ENCODE results near the gene BDH1.
"Not testable (repeated sequence)": the region's sequence is repeated elsewhere in the genome, so short reads cannot be mapped to it uniquely, and the experiment has no call there.

Gene BDH1

GRCh38 chr3:197491478-197491877, 64.3 kb downstream of the BDH1 start:
- in situ Hi-C loops (cut with MboI; ENCODE audit: low sequenced_read_pairs), result no loop called here

- in situ Hi-C loops (cut with MboI; ENCODE audit: low sequenced_read_pairs), result no loop called here
Observed at GRCh38 chr3:197490098-197491058, 65.4 kb downstream of the BDH1 start.

- in situ Hi-C loops (cut with MboI; ENCODE audit: low sequenced_read_pairs), result no loop called here
Observed at GRCh38 chr3:197487911-197488391, 67.8 kb downstream of the BDH1 start.

GRCh38 chr3:197486861-197487260, 68.9 kb downstream of the BDH1 start:
- in situ Hi-C loops (cut with MboI; ENCODE audit: low sequenced_read_pairs), result no loop called here

GRCh38 chr3:197485143-197485542, 70.6 kb downstream of the BDH1 start:
- in situ Hi-C loops (cut with MboI; ENCODE audit: low sequenced_read_pairs), result no loop called here

- in situ Hi-C loops (cut with MboI; ENCODE audit: low sequenced_read_pairs), result no loop called here
Observed at GRCh38 chr3:197484204-197484901, 71.4 kb downstream of the BDH1 start.

GRCh38 chr3:197482001-197482400, 73.8 kb downstream of the BDH1 start:
- in situ Hi-C loops (cut with MboI; ENCODE audit: low sequenced_read_pairs), result no loop called here

GRCh38 chr3:197480320-197480719, 75.4 kb downstream of the BDH1 start:
- in situ Hi-C loops (cut with MboI; ENCODE audit: low sequenced_read_pairs), result no loop called here

GRCh38 chr3:197478746-197479668, 76.8 kb downstream of the BDH1 start:
- in situ Hi-C loops (cut with MboI; ENCODE audit: low sequenced_read_pairs), result no loop called here

- in situ Hi-C loops (cut with MboI; ENCODE audit: low sequenced_read_pairs), result not testable (repeated sequence)
Observed at GRCh38 chr3:197477816-197478215, 78.0 kb downstream of the BDH1 start.

GRCh38 chr3:197475997-197476525, 79.7 kb downstream of the BDH1 start:
- in situ Hi-C loops (cut with MboI; ENCODE audit: low sequenced_read_pairs), result no loop called here

- in situ Hi-C loops (cut with MboI; ENCODE audit: low sequenced_read_pairs), result no loop called here
Observed at GRCh38 chr3:197475514-197475913, 80.3 kb downstream of the BDH1 start.

GRCh38 chr3:197472151-197472550, 83.6 kb downstream of the BDH1 start:
- in situ Hi-C loops (cut with MboI; ENCODE audit: low sequenced_read_pairs), result no loop called here

- in situ Hi-C loops (cut with MboI; ENCODE audit: low sequenced_read_pairs), result no loop called here
Observed at GRCh38 chr3:197471221-197472010, 84.4 kb downstream of the BDH1 start.

- in situ Hi-C loops (cut with MboI; ENCODE audit: low sequenced_read_pairs), result no loop called here
Observed at GRCh38 chr3:197468866-197469382, 86.8 kb downstream of the BDH1 start.

- in situ Hi-C loops (cut with MboI; ENCODE audit: low sequenced_read_pairs), result no loop called here
Observed at GRCh38 chr3:197468167-197468566, 87.6 kb downstream of the BDH1 start.

- in situ Hi-C loops (cut with MboI; ENCODE audit: low sequenced_read_pairs), result no loop called here
Observed at GRCh38 chr3:197466586-197467399, 89.0 kb downstream of the BDH1 start.

- in situ Hi-C loops (cut with MboI; ENCODE audit: low sequenced_read_pairs), result no loop called here
Observed at GRCh38 chr3:197465996-197466549, 89.7 kb downstream of the BDH1 start.

Data from HL-60/S4 treated with retinoic acid at 250 ng/mL for 4 days and 3 days (cell line).